Psoas muscle (tissue), 8 donors: ENCODE measurements around the gene HK1. TPM values are rescaled to one million over a fixed set of nuclear protein-coding genes. Genes with fewer than 3 reads are reported as not detected.

ENCODE experiments used
- ATAC-seq, 4 donors: fragments of 200-7000 bp; cut with Tn5 transposase; one replicate each; pipeline ENCODE4 v1.9.1; 2020; ENCODE audit warnings: moderate library complexity in 3 of 4, mild to moderate bottlenecking in 2 of 4
- DNase-seq, 2 donors: peaks; one replicate each; pipeline ENCODE4 v3.0.0-alpha.2; 2020
- H3K27ac ChIP-seq: fragments of 200-600 bp; one replicate; pipeline ENCODE4 v1.8.0; 2022
- H3K27me3 ChIP-seq, 3 donors: fragments of 200-600 bp in 1 of 3; one replicate each; pipeline versions ENCODE4 v1.6.1 to v1.8.0; 2013 to 2022; ENCODE audit warnings: low read length in 2 of 3, mild to moderate bottlenecking in 2 of 3, moderate library complexity in 1 of 3; ENCODE audit not compliant: insufficient read depth in 3 of 3
- H3K36me3 ChIP-seq, 2 donors: fragments of 200-600 bp in 1 of 2; one replicate each; pipeline versions ENCODE4 v1.6.1 to v1.8.0; 2013 to 2022; ENCODE audit warnings: low read depth in 1 of 2, mild to moderate bottlenecking in 1 of 2, moderate library complexity in 1 of 2; ENCODE audit not compliant: insufficient read depth in 1 of 2
- H3K4me1 ChIP-seq: fragments of 200-600 bp; one replicate; pipeline ENCODE4 v1.8.0; 2022
- H3K4me3 ChIP-seq: fragments of 200-600 bp; one replicate; pipeline ENCODE4 v1.8.0; 2022; ENCODE audit warnings: mild to moderate bottlenecking
- H3K9me3 ChIP-seq: fragments of 200-600 bp; one replicate; pipeline ENCODE4 v1.8.0; 2022
- CTCF ChIP-seq: fragments of 200-600 bp; IDR thresholded peaks from one replicate; pipeline ENCODE4 v1.8.0; 2022; ENCODE audit warnings: antibody characterized with exemption
- WGBS, 3 donors: extraction: QIAGEN DNeasy Blood & Tissue Kit; methylation state at CpG; one replicate each; pipeline versions ENCODE4 v1.1.6 to v1.1.7; 2013; 5-methylcytosine and 5-hydroxymethylcytosine counted together
- intact Hi-C, 2 donors: fragments of 100-400 bp; cut with DNase I; formaldehyde crosslinking; loops; one replicate each; pipeline versions ENCODE4 v1.11.0 to v1.14.2; 2022
- polyA plus RNA-seq, 3 donors: library from polyadenylated mRNA; stranded (reverse); fragments of 200-250 nt; gene quantifications; one replicate each; pipeline ENCODE4 v1.2.3, GENCODE V29; 2013
- total RNA-seq, 4 donors: library from RNA; stranded (reverse); fragmentation: NEBNext Ultra II Directional in 2 of 4; extraction: Animal tissue kit (Norgen Biotek cat#: 25700) in 2 of 4; gene quantifications; one replicate each; pipeline versions ENCODE4 v1.2.1 to v1.2.4, GENCODE V29; 2021 to 2023
- donor health status: healthy with polysubstance abuse.
- donor health status: DM: no; HTN: no; CAD: no; lungs with moderate emphysema.
- donor health status: Bipolar disorder and iron deficiency.
- donor health status: healthy.
- donor health status: DM: yes; HTN: yes; CAD: no.
- donor health status: DM: no; HTN: no; CAD: no.
- donor health status: DM: no; HTN: no; CAD: no.
- donor health status: DM: yes; HTN: yes; CAD: no.

The HK1 gene
- total and polyA plus RNA-seq, 7 donors = 134 to 336 (median 254) TPM

- Histone ChIP-seq H3K4me3 (no peak overlapping the region), H3K27me3 (no peaks in the 10 kb centered on the region), H3K27ac (no peak overlapping the region), H3K4me1 (peaks cover 3% of the 10 kb centered on the region), H3K36me3 (no peaks in the 10 kb centered on the region), H3K9me3 (no peaks in the 10 kb centered on the region)
- no peak for ATAC-seq
- intact Hi-C loops = loop anchor here (10.0 kb wide), 2 partner anchors 272 to 402 kb away; partner anchors contain the start of gene FAM241B (in 1 of the 2)
- DNase-seq = no peak
- TF ChIP-seq CTCF = no peak
- 81 to 86% (median 82%) methylated on average over 22 of the region's 22 CpGs for WGBS, 3 donors
Measured at GRCh38 chr10:69232736-69233480, 45.4 kb upstream of the HK1 start.

GRCh38 chr10:69234447-69234846 is 43.8 kb upstream of the HK1 start:
- Histone ChIP-seq H3K27ac (no peak overlapping the region), H3K9me3 (no peaks in the 10 kb centered on the region), H3K4me1 (peaks cover 5% of the 10 kb centered on the region), H3K27me3 (no peaks in the 10 kb centered on the region), H3K4me3 (no peak overlapping the region), H3K36me3 (no peaks in the 10 kb centered on the region)
- DNase-seq (no peak), ATAC-seq (no peak)
- intact Hi-C loops = loop anchor here (10.0 kb wide), 2 partner anchors 270 to 400 kb away; partner anchors contain the start of gene FAM241B (in 1 of the 2)
- 88 to 95% (median 92%) methylated on average over 3 of the region's 3 CpGs for WGBS, 3 donors
- no peak for TF ChIP-seq CTCF

DNA sequence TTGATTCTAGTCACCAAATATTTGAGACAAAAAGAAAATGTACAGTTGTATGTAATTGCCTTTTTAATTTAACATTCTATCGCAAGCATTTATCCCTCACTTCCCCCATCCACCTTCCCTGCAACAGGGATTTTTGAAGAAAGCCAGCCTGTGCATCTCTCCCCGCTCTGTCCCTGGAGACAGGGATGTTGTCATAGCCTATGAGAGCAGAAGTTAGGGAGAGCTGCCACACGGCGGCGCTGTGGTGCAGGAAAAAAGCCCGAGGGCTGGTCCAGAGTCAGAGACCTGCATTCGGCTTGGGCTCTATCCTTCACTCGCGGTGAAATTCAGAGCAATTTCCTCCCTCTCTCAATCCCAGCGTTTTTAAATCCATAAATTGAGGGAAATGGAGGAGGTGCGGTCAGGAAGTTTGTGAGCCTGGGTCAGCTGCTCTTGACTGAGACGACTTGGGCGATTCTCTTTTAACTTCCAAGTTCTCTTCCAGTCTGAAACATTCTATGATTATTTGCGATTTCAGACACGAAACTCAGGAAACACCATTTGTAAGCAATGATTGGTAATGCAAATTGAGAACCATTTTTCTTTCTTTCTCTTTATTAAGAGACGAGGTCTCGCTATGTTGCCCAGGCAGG is 40.7 kb upstream of the HK1 start:
- no peaks in the 10 kb centered on the region for H3K9me3 ChIP-seq
- H3K27ac ChIP-seq = no peak overlapping the region
- H3K36me3 ChIP-seq = no peaks in the 10 kb centered on the region
- peak; percentile 96 to 100 (median 100) for ATAC-seq
- H3K4me3 ChIP-seq = no peak overlapping the region
- 21 to 26% (median 22%) methylated on average over 17 of the region's 17 CpGs for WGBS, 3 donors
- H3K27me3 ChIP-seq = no peaks in the 10 kb centered on the region
- intact Hi-C loops = loop anchor here (1.0 to 10.0 kb wide), 5 partner anchors 80 to 397 kb away; partner anchors contain the start of gene FAM241B (in 1 of the 2)
- peak; percentile 97 for TF ChIP-seq CTCF
- DNase-seq = peak; percentile 85 to 93
- peaks cover 5% of the 10 kb centered on the region for H3K4me1 ChIP-seq

- 84 to 91% (median 87%) methylated on average over 5 of the region's 5 CpGs for WGBS, 3 donors
- no peak for TF ChIP-seq CTCF
- Histone ChIP-seq H3K4me3 (no peak overlapping the region), H3K27ac (no peak overlapping the region), H3K9me3 (no peaks in the 10 kb centered on the region), H3K4me1 (peaks cover 5% of the 10 kb centered on the region), H3K36me3 (no peaks in the 10 kb centered on the region), H3K27me3 (no peaks in the 10 kb centered on the region)
- intact Hi-C loops = loop anchor here (5.0 to 10.0 kb wide), 4 partner anchors 78 to 396 kb away; partner anchors contain the start of gene FAM241B (in 1 of the 2)
- DNase-seq (no peak), ATAC-seq (no peak)
Measured at GRCh38 chr10:69239136-69239535, 39.2 kb upstream of the HK1 start.
